ENCODE data around the gene TFPI2.

TFPI2 gene

DNA sequence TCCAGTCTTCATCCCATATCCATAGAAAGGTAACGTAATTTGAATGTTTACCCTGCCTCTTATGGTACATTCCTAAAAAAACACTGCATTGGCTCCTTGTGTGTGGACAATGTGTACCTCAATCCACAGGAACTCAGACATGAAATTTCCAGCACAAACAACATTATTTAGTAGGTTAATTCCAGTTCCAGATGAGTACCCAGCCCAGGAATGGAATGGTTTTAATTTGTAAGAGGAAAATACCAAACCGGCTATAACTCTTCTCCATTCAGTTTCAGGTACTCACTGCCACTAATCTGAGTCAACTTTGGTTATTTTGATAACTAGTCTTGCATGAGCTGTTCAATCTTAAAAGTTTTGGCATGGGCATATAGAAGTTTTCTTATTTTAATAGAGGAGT, 39.0 kb downstream of the TFPI2 start:
- no peak for DNase-seq

DNA sequence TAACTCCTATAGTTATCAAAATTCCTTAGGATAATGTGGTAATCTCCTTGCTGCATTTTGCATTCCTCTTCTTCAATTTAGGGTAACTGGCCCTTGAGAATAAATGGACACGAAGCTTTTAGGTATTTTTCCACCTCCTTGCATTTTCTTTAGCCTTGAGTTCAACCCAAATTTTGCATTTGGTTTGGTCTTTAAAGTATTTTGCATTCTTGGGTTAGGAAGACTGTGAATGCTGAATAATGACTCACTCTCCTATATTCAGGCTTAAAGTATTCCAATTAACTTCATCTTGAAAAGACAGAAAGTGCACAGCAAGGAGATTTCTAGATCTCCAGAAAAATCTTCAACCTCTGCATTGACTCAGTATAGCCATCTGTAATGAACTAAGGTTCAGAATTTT, 47.3 kb downstream of the TFPI2 start:
- no peak for DNase-seq

DNA sequence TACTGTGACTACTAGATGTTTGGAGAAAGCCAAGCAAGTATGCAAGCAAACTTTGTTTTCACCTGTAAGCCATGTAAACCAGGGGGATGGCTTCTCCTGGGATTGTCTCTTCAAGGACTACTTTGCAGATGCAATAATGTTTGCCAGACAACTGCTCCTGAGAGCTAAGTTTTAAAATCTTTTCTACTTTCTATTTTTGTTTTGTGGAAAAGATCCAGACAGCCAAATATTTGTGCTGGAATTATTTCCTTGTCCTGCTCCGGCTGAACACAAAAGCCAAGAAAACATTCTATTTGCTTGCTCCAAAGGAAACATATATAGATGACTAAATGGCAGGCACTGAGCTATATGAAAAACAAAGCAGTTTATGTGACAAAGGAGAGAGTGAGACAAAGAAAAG, 51.6 kb downstream of the TFPI2 start:
- DNase-seq, result no peak

DNA sequence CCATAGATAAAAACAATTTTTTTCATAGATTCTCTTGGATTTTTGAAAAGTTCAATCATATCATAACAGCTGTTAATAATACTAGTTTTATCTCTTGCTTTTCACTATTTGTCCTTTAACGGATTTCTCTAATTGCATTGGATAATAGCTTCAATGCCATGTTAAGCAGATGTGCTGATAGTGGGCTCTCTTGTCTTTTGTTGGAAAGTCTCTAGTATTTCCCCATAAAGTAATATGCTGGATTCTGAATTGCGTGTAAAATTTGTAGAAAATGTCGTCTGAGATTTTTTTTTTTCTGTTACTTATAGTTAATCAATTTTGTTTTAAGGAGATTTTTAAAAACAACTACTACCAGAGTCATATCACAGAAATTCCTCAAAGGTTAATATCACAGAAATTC, 53.3 kb downstream of the TFPI2 start:
- no peak for DNase-seq

DNA sequence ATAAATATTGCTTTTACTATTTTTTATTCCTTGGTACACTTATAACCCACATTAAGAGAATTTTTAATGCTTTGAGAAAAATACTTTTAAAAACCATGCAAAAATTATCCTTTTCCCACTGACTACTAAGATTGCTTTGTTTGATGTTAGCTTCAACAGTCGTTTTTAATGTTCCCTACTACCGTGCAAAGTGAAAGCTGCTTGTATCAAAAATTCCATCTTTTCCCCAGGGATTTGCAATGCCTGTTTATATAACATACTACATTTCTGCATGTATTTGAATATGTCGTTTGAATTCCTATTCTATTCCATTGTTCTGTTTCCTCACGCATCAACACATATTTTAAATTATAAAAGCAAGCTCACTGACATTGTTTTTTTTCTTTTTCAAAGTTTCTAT, 54.4 kb downstream of the TFPI2 start:
- DNase-seq, result no peak

DNA sequence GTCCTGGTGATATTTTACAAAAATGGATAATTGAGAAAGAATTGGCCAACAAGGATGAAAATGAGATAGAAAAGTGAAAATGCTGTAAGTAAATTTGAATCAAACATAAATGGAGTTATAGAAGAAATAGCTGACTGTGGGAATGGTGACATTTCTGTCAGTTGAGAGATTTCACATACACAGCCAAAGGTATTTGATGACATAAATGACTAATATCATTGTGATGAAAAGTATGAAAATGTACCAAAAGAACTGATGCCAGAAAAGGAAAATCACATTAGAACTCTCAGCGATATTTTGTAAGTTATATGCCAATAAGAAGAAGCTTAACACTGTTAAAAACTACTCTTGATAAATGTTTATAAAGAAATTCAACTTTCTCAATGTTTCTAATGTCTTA, 54.9 kb downstream of the TFPI2 start:
- DNase-seq, result no peak
